HG03097 (cell line): ENCODE results near the gene DUSP7.

ENCODE experiments used
- ATAC-seq: cut with Tn5 transposase; IDR thresholded peaks from one replicate; pipeline ENCODE4 v1.9.1; 2021; ENCODE audit not compliant: unreplicated experiment, low FRiP score

The DUSP7 gene

GRCh38 chr3:52056521-52056967, at the start of gene DUSP7:
Gene DUSP7, minus strand, starts transcription at chr3:52056571. Its CDS starts 205 bp downstream, at chr3:52056366.
- peak; percentile 35 for ATAC-seq

- no peak for ATAC-seq
These were observed 48.6 kb upstream of the DUSP7 start for GRCh38 chr3:52104684-52105640.

- ATAC-seq, result no peak
These were observed 46.6 kb upstream of the DUSP7 start for GRCh38 chr3:52102934-52103333.

- no peak for ATAC-seq
These were observed 42.6 kb upstream of the DUSP7 start for GRCh38 chr3:52099001-52099401.

GRCh38 chr3:52097851-52098507, 41.6 kb upstream of the DUSP7 start:
- ATAC-seq, result no peak

- no peak for ATAC-seq
These were observed 39.8 kb upstream of the DUSP7 start for GRCh38 chr3:52095990-52096775.

- no peak for ATAC-seq
These were observed 38.5 kb upstream of the DUSP7 start for GRCh38 chr3:52094571-52095485.

- no peak for ATAC-seq
These were observed 37.6 kb upstream of the DUSP7 start for GRCh38 chr3:52093756-52094545.

- ATAC-seq, result no peak
These were observed 36.5 kb upstream of the DUSP7 start for GRCh38 chr3:52092891-52093290.

GRCh38 chr3:52092271-52092660, 35.9 kb upstream of the DUSP7 start:
- no peak for ATAC-seq

- ATAC-seq, result no peak
These were observed 35.4 kb upstream of the DUSP7 start for GRCh38 chr3:52091586-52092270.

- no peak for ATAC-seq
These were observed 34.6 kb upstream of the DUSP7 start for GRCh38 chr3:52090933-52091468.

- ATAC-seq, result no peak
These were observed 34.0 kb upstream of the DUSP7 start for GRCh38 chr3:52090131-52090932.

- ATAC-seq, result no peak
These were observed 33.3 kb upstream of the DUSP7 start for GRCh38 chr3:52089691-52090090.

GRCh38 chr3:52088445-52089367, 32.3 kb upstream of the DUSP7 start:
- ATAC-seq, result no peak

GRCh38 chr3:52087731-52088130, 31.4 kb upstream of the DUSP7 start:
- ATAC-seq, result no peak
